Measurements from ENCODE around the gene SWT1.

DNA sequence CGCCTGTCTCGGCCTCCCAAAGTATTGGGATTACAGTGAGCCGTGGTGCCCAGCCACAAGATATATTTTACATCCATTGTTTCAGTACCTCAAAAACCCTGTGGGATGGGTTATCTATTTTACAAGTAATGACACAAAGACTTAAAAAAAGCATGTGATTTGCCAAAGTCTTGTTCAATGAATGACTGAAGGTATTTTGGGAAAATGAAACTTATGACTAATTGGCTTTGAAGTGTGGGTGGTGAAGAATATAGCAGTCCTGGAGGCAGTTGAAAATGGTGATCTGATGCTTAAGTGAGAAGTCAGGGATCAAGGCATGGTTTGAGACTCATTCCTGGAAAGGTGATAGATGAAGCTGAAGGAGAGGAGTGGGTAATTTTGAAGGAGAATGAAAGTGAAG is 3.0 kb downstream of the SWT1 start:
- TF ChIP-seq CEBPB (tag; IDR thresholded peaks at IDR 0.05) (no peak), POLR2AphosphoS5 (IDR thresholded peaks at IDR 0.05; ENCODE audit: control insufficient read depth, insufficient read depth, low read depth, low read length) (no peak), ZNF79 (CRISPR knock-in tag; IDR thresholded peaks at IDR 0.05; ENCODE audit: low read depth) (no peak), CBFA2T3 (IDR thresholded peaks at IDR 0.05) (no peak), EZH2 (IDR thresholded peaks at IDR 0.05; ENCODE audit: borderline replicate concordance, low read depth, low read length) (no peak), KDM1A (IDR thresholded peaks at IDR 0.05) (no peak), RCOR1 (IDR thresholded peaks at IDR 0.05; ENCODE audit: borderline replicate concordance in 1 of 2, low read depth in 2 of 2, low read length in 2 of 2) (no peak), BRD4 (IDR thresholded peaks at IDR 0.05) (no peak), MAFF (IDR thresholded peaks at IDR 0.05; ENCODE audit: low read length) (no peak), ETV6 (IDR thresholded peaks at IDR 0.05; ENCODE audit: borderline replicate concordance in 1 of 2, low read depth in 2 of 2, low read length in 1 of 2) (no peak), ETV6 (CRISPR knock-in tag; IDR thresholded peaks at IDR 0.05; ENCODE audit: borderline replicate concordance) (no peak), HSF4 (CRISPR knock-in tag; IDR thresholded peaks at IDR 0.05; ENCODE audit: borderline replicate concordance) (no peak)
- TF ChIP-seq, protein P1, sequence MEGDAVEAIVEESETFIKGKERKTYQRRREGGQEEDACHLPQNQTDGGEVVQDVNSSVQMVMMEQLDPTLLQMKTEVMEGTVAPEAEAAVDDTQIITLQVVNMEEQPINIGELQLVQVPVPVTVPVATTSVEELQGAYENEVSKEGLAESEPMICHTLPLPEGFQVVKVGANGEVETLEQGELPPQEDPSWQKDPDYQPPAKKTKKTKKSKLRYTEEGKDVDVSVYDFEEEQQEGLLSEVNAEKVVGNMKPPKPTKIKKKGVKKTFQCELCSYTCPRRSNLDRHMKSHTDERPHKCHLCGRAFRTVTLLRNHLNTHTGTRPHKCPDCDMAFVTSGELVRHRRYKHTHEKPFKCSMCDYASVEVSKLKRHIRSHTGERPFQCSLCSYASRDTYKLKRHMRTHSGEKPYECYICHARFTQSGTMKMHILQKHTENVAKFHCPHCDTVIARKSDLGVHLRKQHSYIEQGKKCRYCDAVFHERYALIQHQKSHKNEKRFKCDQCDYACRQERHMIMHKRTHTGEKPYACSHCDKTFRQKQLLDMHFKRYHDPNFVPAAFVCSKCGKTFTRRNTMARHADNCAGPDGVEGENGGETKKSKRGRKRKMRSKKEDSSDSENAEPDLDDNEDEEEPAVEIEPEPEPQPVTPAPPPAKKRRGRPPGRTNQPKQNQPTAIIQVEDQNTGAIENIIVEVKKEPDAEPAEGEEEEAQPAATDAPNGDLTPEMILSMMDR (IDR thresholded peaks at IDR 0.05 in 2 of 3, conservative IDR thresholded peaks at IDR 0.05 in 1 of 3; ENCODE audit: insufficient read depth in 2 of 3, low read depth in 1 of 3, low read length in 3 of 3): no peak
- TF ChIP-seq, protein P2, sequence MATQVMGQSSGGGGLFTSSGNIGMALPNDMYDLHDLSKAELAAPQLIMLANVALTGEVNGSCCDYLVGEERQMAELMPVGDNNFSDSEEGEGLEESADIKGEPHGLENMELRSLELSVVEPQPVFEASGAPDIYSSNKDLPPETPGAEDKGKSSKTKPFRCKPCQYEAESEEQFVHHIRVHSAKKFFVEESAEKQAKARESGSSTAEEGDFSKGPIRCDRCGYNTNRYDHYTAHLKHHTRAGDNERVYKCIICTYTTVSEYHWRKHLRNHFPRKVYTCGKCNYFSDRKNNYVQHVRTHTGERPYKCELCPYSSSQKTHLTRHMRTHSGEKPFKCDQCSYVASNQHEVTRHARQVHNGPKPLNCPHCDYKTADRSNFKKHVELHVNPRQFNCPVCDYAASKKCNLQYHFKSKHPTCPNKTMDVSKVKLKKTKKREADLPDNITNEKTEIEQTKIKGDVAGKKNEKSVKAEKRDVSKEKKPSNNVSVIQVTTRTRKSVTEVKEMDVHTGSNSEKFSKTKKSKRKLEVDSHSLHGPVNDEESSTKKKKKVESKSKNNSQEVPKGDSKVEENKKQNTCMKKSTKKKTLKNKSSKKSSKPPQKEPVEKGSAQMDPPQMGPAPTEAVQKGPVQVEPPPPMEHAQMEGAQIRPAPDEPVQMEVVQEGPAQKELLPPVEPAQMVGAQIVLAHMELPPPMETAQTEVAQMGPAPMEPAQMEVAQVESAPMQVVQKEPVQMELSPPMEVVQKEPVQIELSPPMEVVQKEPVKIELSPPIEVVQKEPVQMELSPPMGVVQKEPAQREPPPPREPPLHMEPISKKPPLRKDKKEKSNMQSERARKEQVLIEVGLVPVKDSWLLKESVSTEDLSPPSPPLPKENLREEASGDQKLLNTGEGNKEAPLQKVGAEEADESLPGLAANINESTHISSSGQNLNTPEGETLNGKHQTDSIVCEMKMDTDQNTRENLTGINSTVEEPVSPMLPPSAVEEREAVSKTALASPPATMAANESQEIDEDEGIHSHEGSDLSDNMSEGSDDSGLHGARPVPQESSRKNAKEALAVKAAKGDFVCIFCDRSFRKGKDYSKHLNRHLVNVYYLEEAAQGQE (IDR thresholded peaks at IDR 0.05; ENCODE audit: borderline replicate concordance): no peak
- TF ChIP-seq, protein P2 (CRISPR knock-in tag; IDR thresholded peaks at IDR 0.05; ENCODE audit: low read depth): no peak
- TF ChIP-seq, protein P3, sequence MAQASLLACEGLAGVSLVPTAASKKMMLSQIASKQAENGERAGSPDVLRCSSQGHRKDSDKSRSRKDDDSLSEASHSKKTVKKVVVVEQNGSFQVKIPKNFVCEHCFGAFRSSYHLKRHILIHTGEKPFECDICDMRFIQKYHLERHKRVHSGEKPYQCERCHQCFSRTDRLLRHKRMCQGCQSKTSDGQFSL (CRISPR knock-in tag; IDR thresholded peaks at IDR 0.05): no peak
- TF ChIP-seq, protein P3 (tag; IDR thresholded peaks at IDR 0.05): no peak
